Uterus (tissue), 4 donors: ENCODE results near the gene NUP210. TPM values are rescaled to one million over a fixed set of nuclear protein-coding genes. Genes with fewer than 3 reads are reported as not detected.

ENCODE experiments used
- DNase-seq, 2 donors: peaks; one replicate each; pipeline ENCODE4 v3.0.0-alpha.2; 2019 to 2020
- H3K27ac ChIP-seq, 2 donors: fragments of 200-600 bp; sonication (generic); 1 replicate in 1 of 2; 2 replicates in 1 of 2; pipeline ENCODE4 v1.5.1; 2016 to 2018
- H3K27me3 ChIP-seq, 2 donors: fragments of 200-600 bp; sonication (generic); one replicate each; pipeline ENCODE4 v1.5.1; 2018 to 2019; ENCODE audit warnings: control low read depth in 1 of 2
- H3K36me3 ChIP-seq, 2 donors: fragments of 200-600 bp; sonication (generic); one replicate each; pipeline ENCODE4 v1.5.1; 2019; ENCODE audit warnings: control low read depth in 1 of 2
- H3K4me1 ChIP-seq, 2 donors: fragments of 200-600 bp; sonication (generic); one replicate each; pipeline ENCODE4 v1.5.1; 2018 to 2019; ENCODE audit warnings: control low read depth in 1 of 2
- H3K4me3 ChIP-seq, 2 donors: fragments of 200-600 bp; sonication (generic); 1 replicate in 1 of 2; 2 replicates in 1 of 2; pipeline ENCODE4 v1.5.1; 2018 to 2019; ENCODE audit warnings: mild to moderate bottlenecking in 1 of 2
- H3K9me3 ChIP-seq, 2 donors: fragments of 200-600 bp; sonication (generic); one replicate each; pipeline ENCODE4 v1.5.1; 2019; ENCODE audit warnings: control low read depth in 1 of 2
- POLR2A ChIP-seq, 2 donors: fragments of 450-650 bp; IDR thresholded peaks; one replicate each; pipeline ENCODE4 v1.6.1; 2016; ENCODE audit warnings: antibody characterized with exemption in 2 of 2, mild to moderate bottlenecking in 1 of 2, moderate library complexity in 1 of 2
- intact Hi-C: fragments of 100-400 bp; cut with DNase I; formaldehyde crosslinking; loops from one replicate; pipeline ENCODE4 v1.15.1; 2023; ENCODE audit warnings: low total_unique reads
- total RNA-seq, 4 donors: library from RNA; depleted of rRNA in 3 of 4; stranded (reverse); fragments of >200 nt in 3 of 4; gene quantifications; one replicate each; pipeline versions ENCODE4 v1.1.0 to v1.2.4, GENCODE V29; 2014 to 2023
- TF ChIP-seq, protein P1 (sequence below), 4 experiments: fragments of 200-600 bp in 2 of 4; fragments of 450-650 bp in 2 of 4; sonication (generic) in 2 of 4; IDR thresholded peaks; one replicate each; pipeline ENCODE4 v1.5.1; 2016 to 2019; ENCODE audit warnings: antibody characterized with exemption in 4 of 4, mild to moderate bottlenecking in 2 of 4, moderate library complexity in 1 of 4
- donor health status: DM: yes; HTN: yes; CAD: no.

Gene NUP210
- total RNA-seq, 4 donors from 2014 or later: 0.29 to 9.5 (median 5.1) TPM

DNA sequence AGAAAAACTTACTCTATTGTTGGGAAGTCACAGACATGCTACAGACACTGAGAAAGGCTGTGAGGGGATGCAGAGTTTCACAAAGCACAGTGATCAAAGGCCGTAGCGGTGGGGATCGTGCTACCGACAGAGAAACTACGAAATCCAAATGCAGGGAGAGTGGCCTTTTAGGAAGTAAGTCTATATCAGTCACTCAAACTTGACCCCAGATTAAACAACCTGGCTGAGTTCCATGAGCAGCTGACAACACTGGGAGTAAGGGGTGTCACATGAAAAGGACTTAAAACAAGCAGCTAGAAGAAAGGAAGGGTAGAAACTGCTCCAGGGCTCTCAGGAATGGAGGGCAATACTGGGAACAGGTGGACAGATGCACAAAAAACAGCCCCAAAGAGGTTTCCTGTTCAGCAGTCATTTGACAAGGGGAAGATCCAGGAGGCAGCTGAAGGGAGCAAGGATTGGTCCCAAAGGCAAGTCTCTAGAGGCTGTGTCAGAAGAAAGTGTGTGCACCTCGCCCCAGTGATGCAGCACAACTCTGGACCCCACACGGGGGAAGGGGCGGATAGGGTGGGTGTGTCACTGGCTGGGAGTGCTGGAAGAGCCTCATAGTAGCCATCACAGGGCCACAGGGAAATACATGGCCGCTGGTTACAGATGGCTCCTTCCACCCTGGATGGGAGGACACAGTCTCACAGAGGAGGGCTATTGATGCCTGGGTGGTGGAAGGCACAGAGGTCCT lies 39.7 kb upstream of the NUP210 start:
- no peak for DNase-seq
- H3K27ac ChIP-seq: no peak overlapping the region
- no peaks in the 10 kb centered on the region for H3K36me3 ChIP-seq
- no peaks in the 10 kb centered on the region for H3K27me3 ChIP-seq
- no peaks in the 10 kb centered on the region for H3K4me1 ChIP-seq
- no peaks in the 10 kb centered on the region for H3K9me3 ChIP-seq
- intact Hi-C loops: loop anchor here (10.0 kb wide), 1 partner anchor 365 kb away; no protein-coding TSS in a partner anchor
- H3K4me3 ChIP-seq: no peak overlapping the region
- TF ChIP-seq, protein P1, sequence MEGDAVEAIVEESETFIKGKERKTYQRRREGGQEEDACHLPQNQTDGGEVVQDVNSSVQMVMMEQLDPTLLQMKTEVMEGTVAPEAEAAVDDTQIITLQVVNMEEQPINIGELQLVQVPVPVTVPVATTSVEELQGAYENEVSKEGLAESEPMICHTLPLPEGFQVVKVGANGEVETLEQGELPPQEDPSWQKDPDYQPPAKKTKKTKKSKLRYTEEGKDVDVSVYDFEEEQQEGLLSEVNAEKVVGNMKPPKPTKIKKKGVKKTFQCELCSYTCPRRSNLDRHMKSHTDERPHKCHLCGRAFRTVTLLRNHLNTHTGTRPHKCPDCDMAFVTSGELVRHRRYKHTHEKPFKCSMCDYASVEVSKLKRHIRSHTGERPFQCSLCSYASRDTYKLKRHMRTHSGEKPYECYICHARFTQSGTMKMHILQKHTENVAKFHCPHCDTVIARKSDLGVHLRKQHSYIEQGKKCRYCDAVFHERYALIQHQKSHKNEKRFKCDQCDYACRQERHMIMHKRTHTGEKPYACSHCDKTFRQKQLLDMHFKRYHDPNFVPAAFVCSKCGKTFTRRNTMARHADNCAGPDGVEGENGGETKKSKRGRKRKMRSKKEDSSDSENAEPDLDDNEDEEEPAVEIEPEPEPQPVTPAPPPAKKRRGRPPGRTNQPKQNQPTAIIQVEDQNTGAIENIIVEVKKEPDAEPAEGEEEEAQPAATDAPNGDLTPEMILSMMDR (IDR thresholded peaks at IDR 0.05): no peak
- no peak for TF ChIP-seq POLR2A (IDR thresholded peaks at IDR 0.05)

DNA sequence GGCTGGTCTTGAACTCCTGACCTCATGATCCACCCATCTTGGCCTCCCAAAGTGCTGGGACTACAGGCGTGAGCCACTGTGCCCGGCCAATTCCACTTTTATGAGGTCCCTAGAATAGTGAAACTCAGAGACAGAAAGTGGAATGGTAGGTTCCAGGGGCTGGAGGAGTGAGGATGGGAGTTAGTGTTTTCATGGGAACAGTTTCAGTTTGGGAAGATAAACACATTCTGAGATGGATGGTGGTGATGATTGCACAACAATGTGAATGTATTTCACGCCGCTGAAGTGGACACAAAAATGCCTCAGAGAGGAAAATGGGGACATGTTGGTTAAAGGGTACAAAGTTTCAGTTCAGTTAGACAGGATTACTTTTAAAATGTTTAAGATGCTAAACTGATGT lies 37.5 kb upstream of the NUP210 start:
- Histone ChIP-seq H3K4me3 (no peak overlapping the region), H3K27ac (no peak overlapping the region), H3K36me3 (no peaks in the 10 kb centered on the region), H3K4me1 (no peaks in the 10 kb centered on the region), H3K9me3 (no peaks in the 10 kb centered on the region), H3K27me3 (no peaks in the 10 kb centered on the region)
- intact Hi-C loops: loop anchor here (10.0 kb wide), 1 partner anchor 363 kb away; no protein-coding TSS in a partner anchor
- no peak for DNase-seq
- TF ChIP-seq POLR2A (IDR thresholded peaks at IDR 0.05): no peak
- TF ChIP-seq, protein P1 (IDR thresholded peaks at IDR 0.05): no peak

DNA sequence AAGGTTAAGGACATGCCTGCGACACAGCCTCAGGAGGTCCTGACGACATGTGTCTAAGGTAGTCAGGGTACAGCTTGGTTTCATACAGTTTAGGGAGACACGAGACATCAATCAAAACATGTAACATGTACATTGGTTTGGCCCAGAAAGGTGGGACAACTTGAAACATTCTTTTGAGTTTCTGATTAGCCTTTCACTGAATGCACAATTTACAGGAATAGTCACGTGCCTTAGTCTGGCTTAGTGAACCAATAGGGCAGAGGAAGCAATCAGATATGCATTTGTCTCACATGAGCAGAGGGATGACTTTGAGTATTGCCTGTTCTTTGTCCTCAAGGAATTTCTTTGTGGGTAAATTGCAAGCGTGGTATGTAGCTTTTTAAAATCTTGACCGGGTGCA lies 35.5 kb upstream of the NUP210 start:
- no peak for TF ChIP-seq POLR2A (IDR thresholded peaks at IDR 0.05)
- TF ChIP-seq, protein P1 (IDR thresholded peaks at IDR 0.05): no peak
- intact Hi-C loops: loop anchor here (10.0 kb wide), 1 partner anchor 361 kb away; no protein-coding TSS in a partner anchor
- H3K27ac ChIP-seq: no peak overlapping the region
- H3K4me1 ChIP-seq: no peaks in the 10 kb centered on the region
- no peak overlapping the region for H3K4me3 ChIP-seq
- no peaks in the 10 kb centered on the region for H3K36me3 ChIP-seq
- no peak for DNase-seq
- no peaks in the 10 kb centered on the region for H3K27me3 ChIP-seq
- no peaks in the 10 kb centered on the region for H3K9me3 ChIP-seq

DNA sequence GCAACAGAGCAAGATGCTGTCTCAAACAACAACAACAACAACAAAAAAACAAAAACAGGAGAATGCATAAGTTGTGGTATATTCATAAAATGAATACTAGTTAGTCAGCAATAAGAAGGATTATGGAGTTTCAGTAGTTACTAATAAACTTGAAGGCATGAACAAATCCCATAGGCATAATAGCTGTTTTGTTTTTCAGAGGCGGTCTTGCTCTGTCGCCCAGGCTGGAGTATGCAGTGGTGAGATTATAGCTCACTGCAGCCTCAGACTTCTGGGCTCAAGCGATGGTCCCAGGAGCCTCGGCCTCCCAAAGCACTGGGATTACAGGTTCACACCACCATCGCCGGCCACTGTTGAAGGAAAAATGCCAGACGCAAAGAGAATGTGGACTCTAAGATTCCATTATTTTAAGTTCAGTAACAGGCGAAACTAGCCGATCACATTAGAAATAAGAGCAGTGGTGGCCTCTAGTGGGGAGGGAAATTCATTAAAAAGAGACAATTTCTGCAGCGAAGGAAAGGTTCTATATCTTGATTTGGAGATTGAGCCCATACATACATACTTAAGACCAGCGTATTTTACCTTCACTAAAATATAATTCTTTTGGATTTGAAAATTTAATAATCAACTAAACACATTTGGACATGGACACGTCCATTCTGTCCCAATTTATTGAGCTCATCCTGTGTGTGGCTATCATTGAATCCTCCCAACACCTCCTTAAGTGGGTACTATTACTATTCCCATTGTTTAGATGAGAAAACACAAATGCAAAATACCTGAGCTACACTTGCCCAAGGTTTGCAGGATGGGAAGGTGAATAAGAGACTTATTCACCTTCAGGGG lies 32.6 kb upstream of the NUP210 start:
- no peaks in the 10 kb centered on the region for H3K36me3 ChIP-seq
- H3K4me1 ChIP-seq: no peaks in the 10 kb centered on the region
- H3K9me3 ChIP-seq: no peaks in the 10 kb centered on the region
- DNase-seq: no peak
- intact Hi-C loops: loop anchor here (10.0 kb wide), 1 partner anchor 358 kb away; no protein-coding TSS in a partner anchor
- H3K4me3 ChIP-seq: peak overlapping the region in 1 of 2 donors; percentile 45
- H3K27me3 ChIP-seq: no peaks in the 10 kb centered on the region
- TF ChIP-seq, protein P1 (IDR thresholded peaks at IDR 0.05): peak; percentile 55 to 70 (median 62)
- TF ChIP-seq POLR2A (IDR thresholded peaks at IDR 0.05): no peak
- peak overlapping the region; percentile 74 to 95 for H3K27ac ChIP-seq
